Measurements from ENCODE around the gene TCHH.
"Not testable (repeated sequence)": the region's sequence is repeated elsewhere in the genome, so short reads cannot be mapped to it uniquely, and the experiment has no call there.

DNA sequence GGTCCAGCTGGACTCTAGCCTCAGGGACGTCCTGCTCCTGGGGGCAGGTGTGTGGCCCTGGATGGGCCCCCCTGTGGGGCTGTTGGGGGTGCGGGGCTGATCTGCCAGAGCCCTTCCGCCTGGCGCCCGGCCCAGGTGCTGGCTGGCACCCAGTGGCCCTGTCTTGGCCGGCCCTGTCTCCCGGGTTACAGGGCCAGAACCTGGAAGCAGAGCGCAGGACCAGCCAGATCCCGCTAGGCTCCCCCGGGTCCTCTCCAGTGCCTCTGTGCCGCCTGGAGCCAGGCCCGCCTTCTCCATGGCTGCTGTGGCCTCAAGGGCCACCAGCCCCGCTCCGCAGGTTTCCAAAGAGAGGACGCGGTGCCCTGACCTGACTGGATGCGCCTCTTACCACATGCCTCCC lies 34.2 kb downstream of the TCHH start:
- TF ChIP-seq CTCF (IDR thresholded peaks at IDR 0.05); POLR2A (IDR thresholded peaks at IDR 0.05; ENCODE audit: low read depth): not testable (repeated sequence)
